ENCODE results near the gene TMEM63B.
A peak's percentile ranks its signal among the peaks of the same experiment; 100 is the strongest.
"Not testable (repeated sequence)": the region's sequence is repeated elsewhere in the genome, so short reads cannot be mapped to it uniquely, and the experiment has no call there.

The TMEM63B gene

GRCh38 chr6:44094403-44095242 lies 32.7 kb upstream of the TMEM63B start:
- no peak for DNase-seq

- not testable (repeated sequence) for DNase-seq
These were observed 32.1 kb upstream of the TMEM63B start for GRCh38 chr6:44095243-44095623.

GRCh38 chr6:44096612-44097011 lies 30.7 kb upstream of the TMEM63B start:
- peak; percentile 62 for DNase-seq

- DNase-seq = no peak
These were observed 29.5 kb upstream of the TMEM63B start for GRCh38 chr6:44097782-44098317.

GRCh38 chr6:44099192-44099591 lies 28.2 kb upstream of the TMEM63B start:
- DNase-seq = no peak

GRCh38 chr6:44100088-44100550 lies 27.2 kb upstream of the TMEM63B start:
- no peak for DNase-seq

- no peak for DNase-seq
These were observed 25.5 kb upstream of the TMEM63B start for GRCh38 chr6:44101832-44102231.

GRCh38 chr6:44102527-44102926 lies 24.8 kb upstream of the TMEM63B start:
- no peak for DNase-seq

GRCh38 chr6:44104481-44105021 lies 22.8 kb upstream of the TMEM63B start:
- no peak for DNase-seq

- no peak for DNase-seq
These were observed 22.2 kb upstream of the TMEM63B start for GRCh38 chr6:44105146-44105545.

GRCh38 chr6:44105993-44106740 lies 21.2 kb upstream of the TMEM63B start:
- DNase-seq = no peak

GRCh38 chr6:44107017-44107416 lies 20.3 kb upstream of the TMEM63B start:
- no peak for DNase-seq

- no peak for DNase-seq
These were observed 18.9 kb upstream of the TMEM63B start for GRCh38 chr6:44108471-44108870.

- no peak for DNase-seq
These were observed 18.1 kb upstream of the TMEM63B start for GRCh38 chr6:44109212-44109611.

- no peak for DNase-seq
These were observed 17.2 kb upstream of the TMEM63B start for GRCh38 chr6:44110005-44110676.

GRCh38 chr6:44110966-44111365 lies 16.4 kb upstream of the TMEM63B start:
- no peak for DNase-seq

- no peak for DNase-seq
These were observed 15.6 kb upstream of the TMEM63B start for GRCh38 chr6:44111434-44112417.

- DNase-seq = no peak
These were observed 13.9 kb upstream of the TMEM63B start for GRCh38 chr6:44113414-44113813.

GRCh38 chr6:44115866-44116265 lies 11.5 kb upstream of the TMEM63B start:
- peak; percentile 29 for DNase-seq

GRCh38 chr6:44116641-44117382 lies 10.5 kb upstream of the TMEM63B start:
- DNase-seq = peak; percentile 86
